ENCODE data around the gene FARSA. TPM values are rescaled to one million over a fixed set of nuclear protein-coding genes. Genes with fewer than 3 reads are reported as not detected.
"Not testable (repeated sequence)": the region's sequence is repeated elsewhere in the genome, so short reads cannot be mapped to it uniquely, and the experiment has no call there.

Gene FARSA
- 27.2 TPM for total RNA-seq
- polyA plus RNA-seq: 51.3 TPM

DNA sequence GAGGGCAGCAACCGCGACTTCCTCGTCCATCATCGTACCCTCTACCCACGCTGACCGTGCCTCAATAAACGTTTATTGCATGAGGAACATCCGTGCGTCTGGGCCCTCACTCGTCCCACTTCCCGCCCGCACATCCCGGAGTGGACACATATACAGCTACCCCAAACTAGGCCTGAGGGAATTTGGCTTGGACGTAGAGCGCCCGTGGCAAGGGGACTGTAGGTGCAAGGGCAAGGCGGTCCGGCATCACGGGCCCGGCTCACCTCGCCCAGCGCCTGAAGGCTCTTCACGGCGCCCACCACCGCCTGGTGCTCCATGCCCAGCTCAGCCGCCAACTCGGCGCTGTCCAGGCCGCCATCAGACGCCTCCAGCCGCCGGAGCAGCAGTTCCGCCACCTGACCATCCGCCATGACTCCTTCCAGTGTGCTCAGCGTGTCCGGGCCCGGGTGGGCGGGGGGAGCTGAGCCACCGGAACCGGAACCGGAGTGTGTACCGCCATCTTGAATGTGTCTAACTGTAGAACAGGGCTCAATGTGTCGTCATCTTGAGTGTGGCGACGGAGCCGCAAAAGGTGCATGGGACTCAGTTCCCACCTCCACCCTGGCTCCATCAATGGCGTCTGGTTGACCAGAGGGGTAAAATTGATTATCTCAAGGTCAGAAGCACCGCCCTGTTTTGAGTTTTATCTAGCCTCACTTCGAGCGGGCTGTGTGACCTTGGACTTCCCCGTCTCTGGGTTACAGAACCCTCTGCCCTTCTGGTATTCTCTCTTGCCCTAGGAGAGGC, at the start of gene FARSA:
Gene FARSA (minus strand): TSS at position 425 of the 786 bp plus-strand sequence. CDS start 15 bp downstream, at position 410.
- Histone ChIP-seq H3K27ac (ENCODE audit: low read depth) (no peak within 1 kb of the TSS), H3K4me3 (ENCODE audit: low read depth, low read length) (peak within 1 kb of the TSS; percentile 70), H3K36me3 (ENCODE audit: insufficient read depth) (peaks cover under 1% of the 10 kb centered on the region), H3K4me1 (ENCODE audit: insufficient read depth) (no peaks in the 10 kb centered on the region)
- 3% methylated on average over 51 of the region's 51 CpGs for WGBS
- DNase-seq (ENCODE audit: extremely low spot score): peak; percentile 85

DNA sequence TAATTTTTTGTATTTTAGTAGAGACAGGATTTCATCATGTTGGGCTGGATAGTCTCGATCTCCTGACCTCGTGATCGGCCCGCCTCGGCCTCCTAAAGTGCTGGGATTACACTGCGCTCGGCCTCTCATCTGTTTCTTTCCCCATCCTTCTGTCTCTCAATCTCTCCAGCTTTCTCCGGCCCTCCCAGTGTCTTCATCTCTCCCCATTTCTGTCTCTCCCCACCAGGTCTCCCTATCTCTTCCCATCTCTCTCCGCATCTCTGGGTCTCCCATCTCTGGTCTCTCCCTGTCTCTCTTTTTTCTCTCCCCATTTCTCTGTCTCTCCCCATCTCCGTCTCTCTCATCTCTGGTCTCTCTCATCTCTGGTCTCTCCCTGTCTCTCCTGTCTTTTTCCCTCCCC, 49.6 kb upstream of the FARSA start:
- 49% methylated on average over 10 of the region's 10 CpGs for WGBS
- H3K4me3 ChIP-seq (ENCODE audit: low read depth, low read length): no peak overlapping the region
- H3K36me3 ChIP-seq (ENCODE audit: insufficient read depth): no peaks in the 10 kb centered on the region
- no peak overlapping the region for H3K27ac ChIP-seq (ENCODE audit: low read depth)
- H3K4me1 ChIP-seq (ENCODE audit: insufficient read depth): no peaks in the 10 kb centered on the region
- no peak for DNase-seq (ENCODE audit: extremely low spot score)

DNA sequence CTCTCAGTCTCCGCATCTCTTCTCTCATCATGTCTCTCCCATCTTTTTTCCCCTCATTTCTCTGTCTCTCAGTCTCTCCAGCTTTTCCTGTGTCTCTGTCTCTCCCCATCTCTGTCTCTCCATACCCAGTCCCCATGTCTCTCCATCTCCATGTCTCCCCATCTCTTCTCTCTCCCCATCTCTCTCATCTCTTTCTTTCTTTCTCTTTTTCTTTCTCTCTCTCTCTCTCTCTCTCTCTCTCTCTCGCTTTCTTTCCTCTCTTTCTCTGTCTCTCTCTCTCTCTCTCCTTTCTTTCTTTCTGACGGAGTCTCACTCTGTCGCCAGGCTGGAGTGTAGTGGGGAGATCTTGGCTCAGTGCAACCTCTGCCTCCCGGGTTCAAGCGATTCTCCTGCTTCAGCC, 49.1 kb upstream of the FARSA start:
- Histone ChIP-seq H3K4me1 (ENCODE audit: insufficient read depth) (no peaks in the 10 kb centered on the region), H3K4me3 (ENCODE audit: low read depth, low read length) (no peak overlapping the region), H3K27ac (ENCODE audit: low read depth) (no peak overlapping the region), H3K36me3 (ENCODE audit: insufficient read depth) (no peaks in the 10 kb centered on the region)
- WGBS: 93% methylated on average over 6 of the region's 6 CpGs
- no peak for DNase-seq (ENCODE audit: extremely low spot score)

DNA sequence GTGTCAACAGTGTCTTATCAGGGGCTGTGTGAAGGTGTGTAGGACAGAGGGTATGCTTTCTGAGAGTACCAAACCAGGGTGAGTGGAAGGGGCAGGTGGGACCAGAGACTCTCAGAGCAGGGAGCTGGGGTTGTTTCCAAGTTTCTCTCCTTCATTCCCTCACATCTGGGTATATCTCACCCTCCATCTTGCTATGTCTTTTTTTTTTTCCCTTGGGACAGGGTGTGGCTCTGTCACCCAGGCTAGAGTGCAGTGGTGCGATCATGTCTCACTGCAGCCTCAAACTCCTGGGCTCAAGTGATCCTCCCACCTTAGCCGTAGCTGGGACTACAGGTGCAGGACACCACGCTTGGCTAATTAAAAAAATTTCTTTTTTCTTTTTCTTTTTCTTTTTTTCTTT, 46.5 kb upstream of the FARSA start:
- DNase-seq (ENCODE audit: extremely low spot score): no peak
- no peak overlapping the region for H3K4me3 ChIP-seq (ENCODE audit: low read depth, low read length)
- H3K36me3 ChIP-seq (ENCODE audit: insufficient read depth): no peaks in the 10 kb centered on the region
- no peaks in the 10 kb centered on the region for H3K4me1 ChIP-seq (ENCODE audit: insufficient read depth)
- WGBS: 95% methylated on average over 3 of the region's 3 CpGs
- no peak overlapping the region for H3K27ac ChIP-seq (ENCODE audit: low read depth)

DNA sequence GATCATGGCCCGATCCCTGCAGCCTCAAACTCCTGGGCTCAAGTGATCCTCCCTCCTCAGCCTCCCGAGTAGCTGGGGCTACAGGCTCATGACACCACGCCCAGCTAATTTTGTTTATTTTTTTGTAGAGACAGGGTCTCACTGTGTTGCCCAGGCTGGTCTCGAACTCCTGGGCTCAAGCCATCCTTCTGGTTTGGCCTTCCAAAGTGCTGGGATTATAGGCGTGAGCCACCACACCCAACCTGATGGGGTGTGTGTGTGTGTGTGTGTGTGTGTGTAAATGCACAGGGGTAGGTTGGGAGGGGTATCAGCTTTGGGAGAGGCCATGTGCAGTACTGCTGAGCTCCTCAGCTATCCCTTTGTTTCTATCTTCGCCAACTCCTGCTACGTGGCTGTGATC, 42.6 kb upstream of the FARSA start:
- not testable (repeated sequence) for H3K4me3 ChIP-seq (ENCODE audit: low read depth, low read length); H3K27ac ChIP-seq (ENCODE audit: low read depth); H3K36me3 ChIP-seq (ENCODE audit: insufficient read depth); DNase-seq (ENCODE audit: extremely low spot score); H3K4me1 ChIP-seq (ENCODE audit: insufficient read depth)
- WGBS: 78% methylated on average over 7 of the region's 7 CpGs

DNA sequence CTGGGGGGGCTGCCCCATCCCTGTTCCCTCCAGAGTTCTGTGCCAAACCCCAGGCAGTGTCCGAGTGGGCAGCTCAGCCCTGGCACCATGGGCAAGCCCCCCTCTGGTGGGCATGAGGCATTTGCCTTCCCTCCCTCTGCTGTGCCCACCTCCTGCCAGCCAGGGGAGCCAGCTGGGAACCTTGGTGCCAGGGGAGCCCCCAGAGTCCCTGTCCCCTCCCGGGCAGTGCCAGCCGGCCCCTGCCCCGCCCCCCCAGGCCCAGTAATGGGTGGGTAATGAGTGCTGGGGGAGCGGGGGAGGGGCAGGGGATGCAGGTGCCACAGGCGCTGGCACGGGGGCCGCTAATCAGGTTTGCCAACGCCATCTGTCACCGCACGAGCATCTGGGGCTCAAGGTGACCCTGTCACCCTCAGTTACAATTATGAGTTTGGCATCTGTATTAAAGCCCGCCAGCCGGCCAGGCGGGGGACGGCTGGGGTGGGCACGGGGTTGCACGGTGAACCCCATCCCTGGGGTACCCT, 41.8 kb upstream of the FARSA start:
- no peak for DNase-seq (ENCODE audit: extremely low spot score)
- Histone ChIP-seq H3K4me3 (ENCODE audit: low read depth, low read length) (no peak overlapping the region), H3K36me3 (ENCODE audit: insufficient read depth) (no peaks in the 10 kb centered on the region), H3K4me1 (ENCODE audit: insufficient read depth) (no peaks in the 10 kb centered on the region), H3K27ac (ENCODE audit: low read depth) (no peak overlapping the region)
- WGBS: 75% methylated on average over 17 of the region's 17 CpGs

DNA sequence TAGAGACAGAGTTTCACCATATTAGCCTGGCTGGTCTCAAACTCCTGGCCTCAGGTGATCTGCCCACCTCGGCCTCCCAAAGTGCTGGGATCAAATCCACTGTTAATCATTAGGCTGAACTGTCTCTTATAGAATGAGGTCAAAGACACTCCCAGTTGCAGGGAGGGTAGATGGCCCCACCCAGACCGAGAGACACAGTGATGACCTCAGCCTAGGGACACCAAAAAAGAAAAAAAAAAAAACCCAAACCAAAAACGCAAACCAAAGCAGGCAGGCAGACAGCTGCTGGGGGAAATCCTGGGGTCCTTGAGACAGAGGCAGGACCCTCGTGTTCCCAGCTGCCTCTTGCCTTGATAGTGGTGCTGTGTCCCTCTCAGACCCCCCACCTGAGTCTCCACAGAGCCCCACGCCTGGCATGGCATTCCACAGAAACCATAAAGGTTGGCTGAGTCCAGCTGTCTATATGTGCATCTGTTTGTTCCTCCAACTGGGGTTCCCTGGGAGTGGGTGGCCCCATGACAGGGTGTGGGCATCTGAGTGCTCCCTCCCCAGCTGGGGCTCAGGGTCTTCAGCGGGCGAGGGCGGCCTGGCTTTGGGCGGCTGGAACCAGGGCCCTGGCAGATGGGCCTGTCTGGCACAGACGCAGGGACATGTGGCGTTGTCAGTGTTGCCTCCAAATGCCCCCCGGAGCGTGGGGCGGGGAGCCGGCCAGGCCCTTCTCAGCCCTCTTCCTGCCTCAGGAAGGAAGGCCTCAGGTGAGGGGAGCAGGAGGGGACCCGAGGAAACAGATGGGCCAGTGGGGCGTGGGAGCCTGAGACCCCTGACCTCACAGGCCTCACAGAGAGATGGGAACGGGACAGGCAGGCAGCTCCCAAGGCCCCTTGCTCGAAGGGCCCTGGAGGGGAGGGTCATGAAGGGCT, 41.0 kb upstream of the FARSA start:
- DNase-seq (ENCODE audit: extremely low spot score): no peak
- WGBS: 70% methylated on average over 19 of the region's 19 CpGs
- H3K27ac ChIP-seq (ENCODE audit: low read depth): no peak overlapping the region

DNA sequence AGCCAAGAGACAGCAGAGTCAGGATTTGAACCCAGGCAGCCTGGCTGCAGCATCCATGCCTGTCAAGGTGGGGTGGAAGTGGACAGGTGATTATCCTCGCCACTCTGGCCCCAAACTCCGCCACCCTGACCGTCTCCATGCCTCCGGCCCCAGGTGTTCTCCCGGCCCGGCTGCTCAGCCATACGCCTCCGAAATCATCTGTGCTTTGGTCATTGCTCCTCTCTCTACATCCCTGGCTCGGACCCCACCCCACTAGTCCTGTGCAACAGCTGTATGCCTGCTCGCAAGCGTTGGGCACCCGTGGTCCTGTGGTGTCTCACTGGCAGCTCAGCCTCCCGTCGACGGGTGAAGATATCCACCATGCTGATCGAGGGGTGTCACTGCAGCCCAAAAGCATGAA, 39.7 kb upstream of the FARSA start:
- Histone ChIP-seq H3K27ac (ENCODE audit: low read depth) (no peak overlapping the region), H3K4me3 (ENCODE audit: low read depth, low read length) (no peak overlapping the region), H3K36me3 (ENCODE audit: insufficient read depth) (no peaks in the 10 kb centered on the region), H3K4me1 (ENCODE audit: insufficient read depth) (no peaks in the 10 kb centered on the region)
- 83% methylated on average over 16 of the region's 16 CpGs for WGBS
- no peak for DNase-seq (ENCODE audit: extremely low spot score)

More for the DNA sequence above, 41.0 kb upstream of the FARSA start:
- no peak overlapping the region for H3K4me3 ChIP-seq (ENCODE audit: low read depth, low read length)
- no peaks in the 10 kb centered on the region for H3K36me3 ChIP-seq (ENCODE audit: insufficient read depth)
- no peaks in the 10 kb centered on the region for H3K4me1 ChIP-seq (ENCODE audit: insufficient read depth)

DNA sequence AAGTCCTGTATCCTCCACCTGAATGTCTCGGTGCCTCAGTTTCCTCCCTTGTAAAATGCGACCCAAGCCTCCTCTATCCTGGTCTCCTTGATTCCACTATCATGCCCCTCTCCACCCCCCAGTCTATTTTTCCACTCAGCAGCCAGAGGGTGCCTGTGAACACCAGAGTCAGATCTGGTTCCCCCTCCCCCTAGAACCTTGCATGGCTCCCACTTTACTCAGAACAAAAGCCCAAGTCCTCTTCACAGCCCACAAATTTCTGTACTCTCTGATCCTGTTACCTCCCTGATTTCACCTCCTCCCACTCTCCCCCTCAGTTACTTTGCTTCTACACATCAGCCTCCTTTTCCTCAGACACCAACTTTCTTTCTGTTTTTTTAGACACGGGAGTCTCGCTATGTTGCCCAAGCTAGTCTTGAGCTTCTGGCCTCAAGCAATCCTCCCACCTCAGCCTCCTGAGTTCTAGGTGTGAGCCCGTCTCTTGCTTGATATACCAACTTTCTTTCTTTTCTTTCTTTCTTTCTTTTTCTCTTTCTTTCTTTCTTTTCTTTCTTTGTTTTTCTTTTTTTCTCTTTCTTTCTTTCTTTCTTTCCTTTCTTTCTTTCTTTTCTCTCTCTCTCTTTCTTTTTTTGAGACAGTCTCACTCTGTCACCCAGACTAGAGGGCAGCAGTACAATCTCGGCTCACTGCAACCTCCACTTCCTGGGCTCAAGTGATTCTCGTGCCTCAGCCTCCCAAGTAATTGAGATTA, 36.7 kb upstream of the FARSA start:
- Histone ChIP-seq H3K4me1 (ENCODE audit: insufficient read depth) (no peaks in the 10 kb centered on the region), H3K36me3 (ENCODE audit: insufficient read depth) (no peaks in the 10 kb centered on the region), H3K4me3 (ENCODE audit: low read depth, low read length) (no peak overlapping the region), H3K27ac (ENCODE audit: low read depth) (no peak overlapping the region)
- no peak for DNase-seq (ENCODE audit: extremely low spot score)
- 84% methylated on average over 7 of the region's 7 CpGs for WGBS

DNA sequence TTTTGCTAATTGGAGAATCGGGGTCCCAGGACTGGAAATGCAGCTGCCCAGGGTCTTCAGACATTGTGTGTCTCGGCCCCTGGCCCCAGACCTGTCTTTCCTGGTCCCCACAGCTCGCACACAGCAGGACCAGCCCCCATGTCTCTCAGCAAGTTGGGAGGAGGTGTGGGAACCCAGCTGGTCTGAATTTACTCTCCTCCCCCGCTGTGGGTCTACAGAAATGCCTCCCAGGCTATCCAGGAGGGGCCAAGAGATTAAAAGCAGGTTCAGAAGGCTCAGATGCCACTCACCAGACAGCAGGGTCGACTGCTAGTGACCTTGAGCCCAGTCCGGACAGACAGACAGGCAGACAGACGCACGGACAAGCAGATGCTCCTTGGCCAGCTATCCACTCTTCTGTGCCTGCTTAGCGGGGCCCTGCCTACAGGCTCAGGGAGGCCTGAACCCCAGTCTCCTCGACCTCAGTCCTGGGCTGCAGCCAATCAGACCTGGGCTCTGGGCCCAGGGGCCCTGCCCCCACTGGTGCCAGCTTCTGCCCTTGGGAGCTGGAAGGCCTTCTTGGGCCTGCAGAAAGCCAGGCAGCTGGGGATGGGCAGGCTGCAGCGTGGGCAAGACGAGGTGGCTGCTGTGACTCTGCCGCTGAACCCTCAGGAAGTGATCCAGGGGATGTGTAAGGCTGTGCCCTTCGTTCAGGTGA, 35.9 kb upstream of the FARSA start, which contains the start of gene DAND5:
Gene DAND5 (plus strand): TSS at position 285 of the 697 bp plus-strand sequence. CDS start 85 bp downstream, at position 370.
- Histone ChIP-seq H3K27ac (ENCODE audit: low read depth) (no peak within 1 kb of the TSS), H3K4me1 (ENCODE audit: insufficient read depth) (no peaks in the 10 kb centered on the region), H3K4me3 (ENCODE audit: low read depth, low read length) (no peak within 1 kb of the TSS), H3K36me3 (ENCODE audit: insufficient read depth) (no peaks in the 10 kb centered on the region)
- DNase-seq (ENCODE audit: extremely low spot score): no peak
- WGBS: 45% methylated on average over 14 of the region's 14 CpGs

DNA sequence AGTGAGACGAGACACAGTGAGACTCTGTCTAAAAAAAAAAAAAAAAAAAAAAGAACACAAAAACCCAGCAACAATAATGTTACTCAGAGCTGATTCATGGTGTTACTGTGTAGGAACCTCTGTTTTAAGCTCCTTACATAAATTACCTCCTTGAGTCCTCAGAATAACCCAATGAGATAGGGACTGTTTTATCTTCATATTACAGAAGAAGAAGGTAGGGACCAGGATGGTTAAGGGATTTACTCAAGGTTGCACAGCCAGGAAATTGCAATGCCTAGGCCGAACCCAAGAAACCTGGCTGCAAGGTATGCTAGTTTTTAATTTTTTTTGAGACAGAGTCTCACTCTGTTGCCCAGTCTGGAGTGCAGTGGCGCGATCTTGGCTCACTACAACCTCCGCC, 34.4 kb upstream of the FARSA start:
- 94% methylated on average over 5 of the region's 5 CpGs for WGBS
- H3K27ac ChIP-seq (ENCODE audit: low read depth): no peak overlapping the region
- H3K36me3 ChIP-seq (ENCODE audit: insufficient read depth): no peaks in the 10 kb centered on the region
- DNase-seq (ENCODE audit: extremely low spot score): no peak
- H3K4me1 ChIP-seq (ENCODE audit: insufficient read depth): no peaks in the 10 kb centered on the region
- H3K4me3 ChIP-seq (ENCODE audit: low read depth, low read length): no peak overlapping the region

DNA sequence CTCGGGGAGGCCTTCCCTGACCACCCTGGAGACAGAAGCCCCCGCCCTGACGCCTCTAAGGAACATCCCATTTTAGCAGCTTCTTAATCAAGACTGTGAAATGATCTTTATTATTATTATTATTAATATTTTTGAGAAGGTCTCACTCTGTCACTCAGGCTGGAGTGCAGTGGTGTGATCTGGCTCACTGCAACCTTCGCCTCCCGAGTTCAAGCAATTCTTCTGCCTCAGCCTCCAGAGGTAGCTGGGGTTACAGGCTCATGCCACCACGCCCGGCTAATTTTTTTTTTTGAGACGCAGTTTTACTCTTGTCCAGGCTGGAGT, 32.3 kb upstream of the FARSA start:
- Histone ChIP-seq H3K27ac (ENCODE audit: low read depth) (no peak overlapping the region), H3K4me1 (ENCODE audit: insufficient read depth) (no peaks in the 10 kb centered on the region), H3K36me3 (ENCODE audit: insufficient read depth) (no peaks in the 10 kb centered on the region), H3K4me3 (ENCODE audit: low read depth, low read length) (no peak overlapping the region)
- no peak for DNase-seq (ENCODE audit: extremely low spot score)
- 48% methylated on average over 8 of the region's 8 CpGs for WGBS

Data from urinary bladder (tissue), 4 donors.